GM12878 (cell line): ENCODE results near the gene PCDH1. TPM values are rescaled to one million over a fixed set of nuclear protein-coding genes. Genes with fewer than 3 reads are reported as not detected.

Experiments
- ATAC-seq: fragments of 200-7000 bp; cut with Tn5 transposase; 3 replicates; pipeline ENCODE4 v1.9.1; 2020; ENCODE audit warnings: mild to moderate bottlenecking, moderate library complexity
- BruUV-seq: library from RNA; stranded (reverse); fragments of 400-500 nt; replicated peaks from 2 replicates; lab custom pipeline; 2021; lab: Mats Ljungman, UMichigan
- CTCF ChIA-PET: fragments of 300-600 bp; sonication (Branson Sonifier 250); formaldehyde crosslinking; extraction: SDS; loops from one replicate; lab custom pipeline; 2021; ENCODE audit warnings: inconsistent platforms; lab: Yijun Ruan, JAX
- POLR2A ChIA-PET: fragments of 350-600 bp; formaldehyde crosslinking; extraction: SDS; loops from one replicate; lab custom pipeline; 2021; ENCODE audit warnings: inconsistent platforms; lab: Charles Lee
- RAD21 ChIA-PET: fragments of 300-600 bp; sonication (Branson Sonifier 250); formaldehyde crosslinking; loops from one replicate; lab custom pipeline; 2023; ENCODE audit warnings: antibody characterized with exemption; ENCODE audit not compliant: unreplicated experiment; lab: Charles Lee
- SMC1A ChIA-PET: fragments of 300-600 bp; sonication (Branson Sonifier 250); formaldehyde crosslinking; loops from one replicate; lab custom pipeline; 2023; ENCODE audit not compliant: unreplicated experiment, uncharacterized antibody; lab: Charles Lee
- DNase-seq: peaks from one replicate; pipeline ENCODE4 v3.0.0-alpha.2; 2011; ENCODE audit warnings: low read depth, low spot score
- FAIRE-seq: peaks from 3 replicates; lab custom pipeline; 2011; peaks lifted over from hg19 to GRCh38; lab: Jason Lieb, UNC
- H2AFZ ChIP-seq: 2 replicates; pipeline ENCODE4 v1.6.0; 2011; ENCODE audit warnings: low read depth, low read length, control low read depth; ENCODE audit not compliant: control insufficient read depth
- H3K27ac ChIP-seq: 2 replicates; pipeline ENCODE4 v1.5.1; 2011; ENCODE audit warnings: control low read depth; ENCODE audit not compliant: control insufficient read depth, insufficient read depth
- H3K27me3 ChIP-seq, 2 experiments: replicated peaks in 1 of 2; 2 replicates each; pipeline versions ENCODE4 v1.6.0 to v1.6.1; 2011; ENCODE audit warnings: low read length in 1 of 2; ENCODE audit not compliant: control insufficient read depth in 2 of 2, insufficient read depth in 2 of 2
- H3K36me3 ChIP-seq, 2 experiments: 2 replicates each; pipeline ENCODE4 v1.5.1; 2011; ENCODE audit warnings: low read length in 1 of 2; ENCODE audit not compliant: control insufficient read depth in 2 of 2, insufficient read depth in 2 of 2
- H3K4me1 ChIP-seq: 2 replicates; pipeline ENCODE4 v1.6.1; 2011; ENCODE audit warnings: mild to moderate bottlenecking, low read length, moderate library complexity, mixed read lengths; ENCODE audit not compliant: control insufficient read depth, insufficient read depth
- H3K4me2 ChIP-seq: 2 replicates; pipeline ENCODE4 v1.6.0; 2011; ENCODE audit warnings: control low read depth; ENCODE audit not compliant: control insufficient read depth, insufficient read depth
- H3K4me3 ChIP-seq: fragments of 200-600 bp; sonication (generic); 2 replicates; pipeline ENCODE4 v1.5.1; 2016
- H3K79me2 ChIP-seq: 2 replicates; pipeline ENCODE4 v1.6.0; 2011; ENCODE audit warnings: low read length; ENCODE audit not compliant: control insufficient read depth, insufficient read depth
- H3K9ac ChIP-seq: 2 replicates; pipeline ENCODE4 v1.8.0; 2011; ENCODE audit warnings: low read length, control low read depth, mixed read lengths; ENCODE audit not compliant: control insufficient read depth, insufficient read depth
- H3K9me3 ChIP-seq: replicated peaks from 3 replicates; pipeline ENCODE4 v1.5.1; 2011; ENCODE audit warnings: mild to moderate bottlenecking, low read length; ENCODE audit not compliant: control insufficient read depth, insufficient read depth
- H4K20me1 ChIP-seq: 2 replicates; pipeline ENCODE4 v1.6.0; 2011; ENCODE audit not compliant: control insufficient read depth, insufficient read depth
- CREM ChIP-seq: IDR thresholded peaks from 2 replicates; pipeline ENCODE4 v1.6.1; 2014; ENCODE audit warnings: antibody characterized with exemption, low read depth
- DPF2 ChIP-seq: fragments of 450-650 bp; IDR thresholded peaks from 2 replicates; pipeline ENCODE4 v1.6.1; 2017; ENCODE audit warnings: mild to moderate bottlenecking
- FOXK2 ChIP-seq: fragments of 450-650 bp; IDR thresholded peaks from 2 replicates; pipeline ENCODE4 v1.6.1; 2017; ENCODE audit warnings: mild to moderate bottlenecking, moderate library complexity
- LARP7 ChIP-seq: fragments of 450-650 bp; IDR thresholded peaks from 2 replicates; pipeline ENCODE4 v1.6.1; 2017; ENCODE audit warnings: mild to moderate bottlenecking
- MTA2 ChIP-seq: fragments of 450-650 bp; IDR thresholded peaks from 2 replicates; pipeline ENCODE4 v1.6.1; 2016; ENCODE audit warnings: low read depth, mild to moderate bottlenecking, moderate library complexity
- NFYA ChIP-seq: IDR thresholded peaks from 2 replicates; pipeline ENCODE4 v1.6.1; 2011; ENCODE audit warnings: low read depth, mild to moderate bottlenecking, low read length, improper control_type of control experiment, borderline replicate concordance
- PML ChIP-seq: IDR thresholded peaks from 2 replicates; pipeline ENCODE4 v1.6.1; 2012; ENCODE audit warnings: low read length, inconsistent platforms
- RAD51 ChIP-seq: fragments of 450-650 bp; IDR thresholded peaks from 2 replicates; pipeline ENCODE4 v1.6.1; 2016; ENCODE audit warnings: moderate library complexity, mild to moderate bottlenecking, inconsistent platforms
- SIN3A ChIP-seq: IDR thresholded peaks from 2 replicates; pipeline ENCODE4 v1.6.1; 2012; ENCODE audit warnings: low read depth, low read length, improper control_type of control experiment
- SREBF1 ChIP-seq: IDR thresholded peaks from 2 replicates; pipeline ENCODE4 v1.6.1; 2012; ENCODE audit warnings: mild to moderate bottlenecking, low read length
- USF2 ChIP-seq: IDR thresholded peaks from 2 replicates; pipeline ENCODE4 v1.6.1; 2011; ENCODE audit warnings: low read depth, low read length, improper control_type of control experiment, borderline replicate concordance
- ZBTB4 ChIP-seq: fragments of 450-650 bp; formaldehyde crosslinking; IDR thresholded peaks from 2 replicates; pipeline ENCODE4 v1.4.0; 2022; ENCODE audit warnings: mild to moderate bottlenecking, moderate library complexity
- ZNF217 ChIP-seq: fragments of 450-650 bp; IDR thresholded peaks from 2 replicates; pipeline ENCODE4 v1.6.1; 2017; ENCODE audit warnings: antibody characterized with exemption, mild to moderate bottlenecking
- ZNF24 ChIP-seq: fragments of 450-650 bp; IDR thresholded peaks from 2 replicates; pipeline ENCODE4 v1.6.1; 2017; ENCODE audit warnings: antibody characterized with exemption, mild to moderate bottlenecking
- ZNF622 ChIP-seq: fragments of 450-650 bp; IDR thresholded peaks from 2 replicates; pipeline ENCODE4 v1.6.1; 2017; ENCODE audit warnings: mild to moderate bottlenecking, inconsistent platforms
- WGBS: methylation state at CpG from one replicate; pipeline ENCODE4 v1.1.6; 2016; ENCODE audit warnings: low lambda C conversion rate; ENCODE audit not compliant: insufficient replicate concordance, insufficient coverage; ENCODE audit errors: missing lambda C conversion rate; 5-methylcytosine and 5-hydroxymethylcytosine counted together
- in situ Hi-C: fragments of 300-500 bp; cut with MboI; formaldehyde crosslinking; loops from 9 replicates; pipeline ENCODE4 v1.14.3; 2018; ENCODE audit warnings: mixed read lengths
- intact Hi-C: fragments of 100-400 bp; cut with micrococcal nuclease; formaldehyde crosslinking; loops from one replicate; pipeline ENCODE4 v1.14.2; 2022; ENCODE audit not compliant: unreplicated experiment
- polyA plus RNA-seq, 11 experiments: library from polyadenylated mRNA; depleted of rRNA in 4 of 11; unstranded in 6 of 11; stranded (reverse) in 5 of 11; fragments of >200 nt; fragmentation: Nextera tagmentation in 4 of 11; fragmentation: Illumina TruSeq in 1 of 11; extraction: Ambion mirVana in 4 of 11; extraction: Trizol in 1 of 11; gene quantifications; 1 replicate in 1 of 11; 2 replicates in 10 of 11; pipeline versions ENCODE4 v1.2.1 to v1.2.3, GENCODE V29; 2011 to 2016; ENCODE audit warnings: inconsistent platforms in 2 of 11, missing spikeins in 2 of 11, low read depth in 1 of 11
- total RNA-seq, 4 experiments: library from RNA; depleted of rRNA in 3 of 4; stranded (reverse); fragments of >200 nt in 3 of 4; fragmentation: Illumina TruSeq in 1 of 4; extraction: Trizol in 1 of 4; gene quantifications; 2 replicates each; pipeline versions ENCODE4 v1.2.1 to v1.2.3, GENCODE V29; 2013 to 2021

The PCDH1 gene
- total and polyA plus RNA-seq, 10 of the 15 experiments (the other 5 are each of a cell fraction or from before 2014, with no cell fraction given), result 0.07 to 0.36 (median 0.16) TPM; not detected in 7

GRCh38 chr5:141858079-141858765 lies 20.0 kb downstream of the PCDH1 start:
- POLR2A ChIA-PET, result no interaction called here
- Histone ChIP-seq H3K4me3 (no peak overlapping the region), H3K79me2 (no peaks in the 10 kb centered on the region), H3K27ac (no peak overlapping the region), H3K4me2 (no peak overlapping the region), H3K36me3 (no peaks in the 10 kb centered on the region), H3K9me3 (no peaks in the 10 kb centered on the region), H4K20me1 (no peaks in the 10 kb centered on the region), H3K4me1 (no peaks in the 10 kb centered on the region), H3K27me3 (0 out of 4 replicates have a peak, but pooled peaks cover 0 to 7% of the 10 kb centered on the region in 2 experiments), H2AFZ (no peak overlapping the region), H3K9ac (no peak overlapping the region)
- WGBS, result 20% methylated on average over 5 of the region's 5 CpGs
- no TSS peak for BruUV-seq
- RAD21 ChIA-PET, result no interaction called here
- no peak for ATAC-seq
- CTCF ChIA-PET, result no interaction called here
- SMC1A ChIA-PET, result no interaction called here
- no peak for DNase-seq
- intact Hi-C loops, result no loop called here
- FAIRE-seq, result no peak
- in situ Hi-C loops, result no loop called here
- TF ChIP-seq MTA2 (no peak), FOXK2 (no peak), ZNF217 (no peak), SIN3A (no peak), ZNF24 (no peak)

GRCh38 chr5:141857226-141857625 lies 21.0 kb downstream of the PCDH1 start:
- ChIA-PET CTCF (no interaction called here), POLR2A (no interaction called here), SMC1A (no interaction called here), RAD21 (no interaction called here)
- no peaks in the 10 kb centered on the region for H4K20me1 ChIP-seq
- H3K4me1 ChIP-seq, result no peaks in the 10 kb centered on the region
- no TSS peak for BruUV-seq
- no peak overlapping the region for H3K4me3 ChIP-seq
- 54% methylated on average over 12 of the region's 12 CpGs for WGBS
- FAIRE-seq, result no peak
- H3K27me3 ChIP-seq, result 0 out of 4 replicates have a peak, but pooled peaks cover 0 to 7% of the 10 kb centered on the region in 2 experiments
- no peak overlapping the region for H3K9ac ChIP-seq
- no peaks in the 10 kb centered on the region for H3K9me3 ChIP-seq
- H3K79me2 ChIP-seq, result no peaks in the 10 kb centered on the region
- intact Hi-C loops (no loop called here), in situ Hi-C loops (no loop called here)
- DNase-seq, result no peak
- no peak overlapping the region for H3K4me2 ChIP-seq
- H3K36me3 ChIP-seq, result no peaks in the 10 kb centered on the region
- TF ChIP-seq ZBTB4 (CRISPR knock-in tag) (no peak), CREM (no peak), ZNF622 (no peak), USF2 (no peak), DPF2 (no peak), SREBF1 (no peak), PML (no peak), NFYA (no peak), LARP7 (no peak), RAD51 (no peak)
- no peak overlapping the region for H3K27ac ChIP-seq
- H2AFZ ChIP-seq, result no peak overlapping the region
- no peak for ATAC-seq
